ENCODE data around the gene OPRL1. TPM values are rescaled to one million over a fixed set of nuclear protein-coding genes. Genes with fewer than 3 reads are reported as not detected.

Gene OPRL1
- total and polyA plus RNA-seq, 2 of the 8 experiments (the other 6 are each of a cell fraction or from before 2014, with no cell fraction given): 0.63 to 0.98 TPM

DNA sequence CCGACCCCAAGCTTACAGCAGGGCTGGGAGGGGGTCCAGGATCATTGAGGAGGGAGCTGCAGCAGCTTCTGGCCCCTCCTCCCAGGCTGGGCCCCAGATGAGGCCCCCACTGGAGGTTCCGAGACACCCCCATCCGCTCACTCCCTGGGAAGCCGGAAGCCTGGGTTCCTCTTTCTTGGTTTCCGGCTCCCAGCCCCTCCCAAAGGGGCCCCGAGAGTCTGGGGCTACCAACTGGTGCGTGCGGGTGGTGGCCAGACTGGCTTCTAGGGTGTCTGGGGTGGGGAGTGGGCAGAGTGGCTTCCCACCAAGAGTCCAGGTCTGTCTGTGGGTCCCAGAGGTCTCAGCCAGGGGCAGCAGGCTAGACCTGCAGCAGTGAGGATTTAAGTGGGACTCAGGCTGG is 2.8 kb upstream of the OPRL1 start (continued):
- TF ChIP-seq KDM5A (IDR thresholded peaks at IDR 0.05; ENCODE audit: low read length) (no peak), FOSL1 (IDR thresholded peaks at IDR 0.05; ENCODE audit: insufficient read depth, low read depth, low read length) (no peak), BCL11A (IDR thresholded peaks at IDR 0.05; ENCODE audit: low read depth in 2 of 2, low read length in 2 of 2) (no peak), SRF (IDR thresholded peaks at IDR 0.05; ENCODE audit: low read depth, low read length) (no peak), EP300 (IDR thresholded peaks at IDR 0.05; ENCODE audit: borderline replicate concordance in 1 of 2, low read depth in 2 of 2, low read length in 2 of 2) (no peak), JUND (IDR thresholded peaks at IDR 0.05; ENCODE audit: low read length) (no peak), SP2 (IDR thresholded peaks at IDR 0.05; ENCODE audit: low read length) (no peak), HDAC6 (IDR thresholded peaks at IDR 0.05; ENCODE audit: low read depth, low read length) (no peak)
- TF ChIP-seq, protein P1, sequence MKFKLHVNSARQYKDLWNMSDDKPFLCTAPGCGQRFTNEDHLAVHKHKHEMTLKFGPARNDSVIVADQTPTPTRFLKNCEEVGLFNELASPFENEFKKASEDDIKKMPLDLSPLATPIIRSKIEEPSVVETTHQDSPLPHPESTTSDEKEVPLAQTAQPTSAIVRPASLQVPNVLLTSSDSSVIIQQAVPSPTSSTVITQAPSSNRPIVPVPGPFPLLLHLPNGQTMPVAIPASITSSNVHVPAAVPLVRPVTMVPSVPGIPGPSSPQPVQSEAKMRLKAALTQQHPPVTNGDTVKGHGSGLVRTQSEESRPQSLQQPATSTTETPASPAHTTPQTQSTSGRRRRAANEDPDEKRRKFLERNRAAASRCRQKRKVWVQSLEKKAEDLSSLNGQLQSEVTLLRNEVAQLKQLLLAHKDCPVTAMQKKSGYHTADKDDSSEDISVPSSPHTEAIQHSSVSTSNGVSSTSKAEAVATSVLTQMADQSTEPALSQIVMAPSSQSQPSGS (IDR thresholded peaks at IDR 0.05; ENCODE audit: low read length): no peak
